ENCODE data around the gene ELP2.

Gene ELP2

GRCh38 chr18:36217348-36217747 lies 87.6 kb downstream of the ELP2 start:
- DNase-seq (ENCODE audit: low read depth), result no peak

GRCh38 chr18:36229188-36229587 lies 99.5 kb downstream of the ELP2 start:
- no peak for DNase-seq (ENCODE audit: low read depth)

Data from fibroblast of gingiva (primary cell).